ENCODE measurements around the gene SLC7A1. TPM values are rescaled to one million over a fixed set of nuclear protein-coding genes. Genes with fewer than 3 reads are reported as not detected.

SLC7A1 gene
- total and polyA plus RNA-seq, 2 of the 8 experiments (the other 6 are each of a cell fraction or from before 2014, with no cell fraction given) = 26.8 to 114 TPM

GRCh38 chr13:29566206-29566605, 29.3 kb downstream of the SLC7A1 start (continued):
- no peak for TF ChIP-seq EZH2 (IDR thresholded peaks at IDR 0.05; ENCODE audit: low read depth, low read length, severe bottlenecking)
- TF ChIP-seq CHD2 (IDR thresholded peaks at IDR 0.05; ENCODE audit: low read length) = no peak
- TF ChIP-seq JUN (IDR thresholded peaks at IDR 0.05; ENCODE audit: low read depth, low read length) = no peak
- TF ChIP-seq POU5F1 (IDR thresholded peaks at IDR 0.05; ENCODE audit: low read depth, low read length) = no peak
- no peak for TF ChIP-seq TBP (IDR thresholded peaks at IDR 0.05; ENCODE audit: low read depth, low read length)
- TF ChIP-seq ASH2L (IDR thresholded peaks at IDR 0.05; ENCODE audit: low read length) = no peak

Measured in H1 (cell line).